T-helper 1 cell treated with Interleukin-12 subunit alpha and Interleukin-12 subunit beta and Interleukin-4 antibody, amounts not matched to agents 30 ng/mL and 1 ng/mL, for 36 hours (primary cell): ENCODE measurements around the gene ADCY9. TPM values are rescaled to one million over a fixed set of nuclear protein-coding genes. Genes with fewer than 3 reads are reported as not detected.
"Not testable (repeated sequence)": the region's sequence is repeated elsewhere in the genome, so short reads cannot be mapped to it uniquely, and the experiment has no call there.

Source experiments
- intact Hi-C: fragments of 100-400 bp; cut with micrococcal nuclease; formaldehyde crosslinking; loops from one replicate; pipeline ENCODE4 v1.15.1; 2024
- total RNA-seq: library from RNA; stranded (reverse); gene quantifications from 2 replicates; pipeline ENCODE4 v1.2.3, GENCODE V29; 2022

The ADCY9 gene
- total RNA-seq, 1 donor from 2014 or later, result 13.6 TPM

DNA sequence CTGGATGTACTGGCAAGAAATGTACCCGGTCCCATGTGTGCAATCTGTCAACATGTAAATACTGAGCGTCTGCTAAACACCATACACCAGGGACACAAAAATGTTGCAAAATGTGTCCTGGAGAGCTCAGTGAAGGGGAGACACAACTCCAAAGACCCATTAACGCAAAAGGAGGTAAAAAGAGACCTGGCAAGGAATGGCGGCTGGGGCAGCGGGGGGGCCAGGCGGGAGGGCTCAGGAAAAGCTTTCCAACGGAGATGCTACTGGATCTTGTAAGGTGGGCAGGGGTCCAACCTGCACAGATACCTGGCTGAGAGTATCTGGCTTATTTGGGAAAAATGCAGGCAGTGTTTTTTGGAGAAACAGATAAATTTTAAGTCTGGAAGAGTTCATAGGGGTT, 40.7 kb downstream of the ADCY9 start:
- intact Hi-C loops, result loop anchor here (5.0 kb wide), 1 partner anchor 107 kb away; no protein-coding TSS in a partner anchor

DNA sequence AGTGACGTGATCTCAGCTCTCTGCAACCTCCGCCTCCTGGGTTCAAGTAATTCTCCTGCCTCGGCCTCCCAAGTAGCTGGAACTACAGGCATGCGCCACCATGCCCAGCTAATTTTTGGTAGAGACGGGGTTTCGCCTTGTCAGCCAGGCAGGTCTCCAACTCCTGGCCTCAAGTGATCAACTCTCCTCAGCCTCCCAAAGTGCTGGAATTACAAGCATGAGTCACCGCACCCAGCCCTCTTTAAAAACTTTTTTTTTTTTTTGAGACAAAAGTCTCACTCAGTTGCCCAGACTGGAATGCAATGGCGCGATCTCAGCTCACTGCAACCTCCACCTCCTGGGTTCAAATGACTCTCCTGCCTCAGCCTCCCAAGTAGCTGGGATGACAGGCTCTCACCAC, 43.1 kb downstream of the ADCY9 start:
- intact Hi-C loops, result not testable (repeated sequence)

DNA sequence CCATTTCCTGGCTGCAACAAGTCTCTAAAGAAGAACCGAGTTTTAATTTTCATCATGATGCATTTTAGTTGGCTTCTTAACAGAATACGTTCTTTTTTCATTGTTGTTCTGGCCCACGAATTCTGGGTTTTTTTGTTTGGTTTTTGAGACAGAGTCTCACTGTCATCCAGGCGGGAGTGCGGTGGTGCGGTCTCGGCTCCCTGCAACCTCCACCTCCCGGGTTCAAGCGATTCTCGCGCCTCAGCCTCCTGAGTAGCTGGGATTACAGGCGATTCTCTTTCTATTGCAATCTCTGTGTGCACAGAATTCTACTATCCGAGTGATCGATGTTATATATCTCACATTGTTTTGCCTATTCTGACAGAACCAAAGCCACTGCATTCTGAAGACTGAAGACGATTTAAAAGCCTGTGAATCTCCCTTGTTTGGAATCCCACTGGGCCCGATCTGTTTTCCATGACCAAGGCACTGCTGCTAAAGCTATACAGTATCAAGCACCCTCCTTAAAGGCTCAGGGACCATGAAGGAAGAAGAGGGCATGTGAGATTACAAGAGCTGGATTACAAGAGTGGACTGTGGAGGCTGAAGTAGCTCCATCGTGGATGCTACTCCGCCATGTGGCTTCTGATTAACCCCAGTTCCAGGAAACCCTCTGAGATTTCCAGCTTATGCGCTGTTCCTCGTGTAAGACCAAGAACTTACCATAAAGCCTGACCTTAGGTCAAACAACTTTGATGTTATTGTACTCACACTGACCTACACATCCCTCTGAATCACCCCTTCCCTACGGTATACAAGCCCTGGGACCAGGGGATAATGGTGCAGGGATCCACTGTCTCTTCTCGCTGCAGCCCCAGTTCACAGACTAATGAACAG, 44.3 kb downstream of the ADCY9 start:
- intact Hi-C loops, result no loop called here

DNA sequence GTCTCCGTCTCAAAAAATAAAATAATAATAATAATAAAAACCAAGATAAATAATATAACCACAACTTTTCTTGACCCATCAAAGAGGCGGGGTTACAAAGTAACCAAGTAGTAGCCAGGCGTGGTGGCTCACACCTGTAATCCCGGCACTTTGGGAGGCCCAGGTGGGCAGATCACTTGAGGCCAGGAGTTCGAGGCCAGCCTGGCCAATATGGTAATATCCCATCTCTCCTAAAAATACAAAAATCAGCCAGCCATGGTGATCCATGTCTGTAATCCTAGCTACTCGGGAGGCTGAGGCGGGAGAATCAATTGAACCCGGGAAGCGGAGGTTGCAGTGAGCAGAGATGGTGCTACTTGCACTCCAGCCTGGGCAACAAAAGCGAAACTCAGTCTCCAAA, 45.3 kb downstream of the ADCY9 start:
- intact Hi-C loops, result no loop called here

DNA sequence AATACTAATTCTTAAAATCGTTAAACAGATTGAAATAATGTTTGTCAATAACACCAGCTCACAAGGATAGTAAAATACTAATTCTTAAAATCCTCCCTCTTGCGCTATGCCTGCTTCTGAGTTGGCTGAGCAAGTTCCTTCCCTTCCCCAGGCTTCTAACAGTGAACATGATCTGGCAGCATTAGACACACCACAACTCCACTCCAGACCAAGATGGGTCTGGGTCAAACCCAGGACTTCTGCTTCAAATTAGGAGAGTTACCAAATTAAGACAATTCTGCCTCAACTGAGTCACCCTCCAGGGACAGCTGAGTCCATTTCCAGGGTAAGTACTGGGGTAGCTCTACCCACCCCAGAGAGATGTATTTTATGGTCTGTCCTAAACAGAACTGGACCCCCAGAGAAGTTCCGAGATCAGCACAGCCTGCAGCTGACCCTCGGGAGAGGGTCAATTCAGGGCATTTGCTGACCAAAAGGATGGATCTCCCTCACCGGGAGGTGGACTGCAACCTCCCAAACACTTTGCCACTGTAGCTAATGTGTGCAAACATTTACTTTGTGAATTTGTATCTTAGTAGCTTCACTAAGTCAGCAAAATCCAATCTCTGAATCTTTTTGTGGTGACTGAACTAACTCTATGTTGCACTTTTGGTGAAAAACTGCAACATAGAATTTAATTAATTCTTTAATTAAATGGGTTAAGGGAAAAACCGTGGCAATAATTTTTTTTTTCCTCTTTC, 48.8 kb downstream of the ADCY9 start:
- intact Hi-C loops, result no loop called here

DNA sequence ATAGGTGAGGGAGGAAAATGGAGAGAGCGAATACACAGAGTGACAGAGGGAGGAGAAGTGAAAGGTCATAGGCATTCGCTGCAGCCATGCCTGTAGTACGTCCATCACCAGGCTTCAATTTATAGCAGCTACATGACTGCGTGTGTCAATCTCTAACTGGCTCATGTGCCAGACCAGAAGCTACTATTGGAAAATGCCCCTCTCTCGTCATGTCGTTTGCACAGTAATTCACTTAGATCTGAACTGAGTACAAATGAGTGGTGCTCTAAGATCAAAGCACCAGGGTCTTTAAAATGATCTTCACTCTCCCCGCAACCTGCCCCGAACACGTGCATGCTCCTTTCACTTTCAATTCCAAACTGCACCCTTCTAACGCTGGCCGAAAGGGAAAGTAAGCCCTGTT, 51.3 kb downstream of the ADCY9 start:
- intact Hi-C loops, result loop anchor here (2.0 kb wide), 1 partner anchor 16 kb away; no protein-coding TSS in a partner anchor

DNA sequence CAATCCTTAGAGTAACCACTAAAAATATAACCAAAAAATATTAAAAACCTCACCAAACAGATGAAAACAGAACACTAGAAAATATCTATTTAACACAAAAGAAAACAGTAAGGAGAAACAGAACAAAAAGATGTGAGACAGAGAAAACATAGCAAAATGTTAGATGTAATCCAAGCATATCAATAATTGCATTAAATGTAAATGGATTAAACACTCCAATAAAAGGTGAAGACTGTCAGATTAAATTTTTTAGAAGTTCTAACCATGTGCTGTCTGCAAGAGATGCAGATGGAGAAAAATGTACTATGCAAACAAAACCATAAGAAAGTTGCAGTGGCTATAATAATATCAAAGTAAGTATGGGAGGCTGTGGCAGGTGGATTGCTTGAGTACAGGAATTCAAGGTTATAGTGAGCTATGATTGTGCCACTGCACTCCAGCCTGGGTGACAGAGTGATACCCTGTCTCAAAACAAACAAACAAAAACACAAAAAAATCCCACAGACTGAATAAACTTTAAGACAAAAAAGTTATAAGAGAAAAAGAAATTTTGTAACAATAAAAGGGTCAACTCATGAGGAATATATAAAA, 53.9 kb downstream of the ADCY9 start:
- intact Hi-C loops, result no loop called here

DNA sequence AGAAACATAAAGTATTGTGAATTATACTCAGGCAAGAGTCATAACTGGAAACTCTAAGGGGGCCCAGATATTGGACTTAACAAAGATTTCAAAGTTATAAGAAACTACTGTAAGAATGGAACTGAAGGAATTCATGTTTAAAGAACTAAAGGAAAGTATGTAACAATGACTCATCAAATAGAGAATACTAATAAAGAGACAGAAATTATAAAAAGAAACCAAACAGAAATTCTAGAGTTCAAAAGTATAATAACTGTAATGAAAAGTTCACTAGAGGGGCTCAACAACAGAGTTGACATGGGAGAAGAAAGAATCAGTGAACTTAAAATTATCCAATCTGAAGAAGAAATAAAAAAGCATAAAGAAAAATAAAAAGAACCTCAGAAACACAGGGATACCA, 55.4 kb downstream of the ADCY9 start:
- intact Hi-C loops, result no loop called here

DNA sequence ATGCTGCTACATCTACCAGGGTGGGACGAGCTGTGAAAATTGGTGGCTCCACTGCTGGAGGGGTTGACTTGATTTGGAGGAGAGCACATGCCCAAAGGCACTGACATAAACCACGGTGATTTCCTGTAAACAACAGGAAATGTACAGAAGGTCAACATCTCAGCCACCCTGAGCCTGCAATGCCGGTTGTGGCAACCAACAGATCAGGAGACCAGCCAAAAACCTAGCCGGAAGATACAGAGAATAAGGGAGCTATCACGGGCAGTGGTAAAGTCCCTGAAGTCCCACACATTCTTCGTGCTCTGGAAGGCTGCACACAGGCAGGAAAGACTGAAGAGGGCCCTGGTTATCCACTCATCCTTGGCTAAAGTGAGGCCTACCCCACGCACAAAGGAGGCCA, 56.2 kb downstream of the ADCY9 start:
- intact Hi-C loops, result no loop called here

DNA sequence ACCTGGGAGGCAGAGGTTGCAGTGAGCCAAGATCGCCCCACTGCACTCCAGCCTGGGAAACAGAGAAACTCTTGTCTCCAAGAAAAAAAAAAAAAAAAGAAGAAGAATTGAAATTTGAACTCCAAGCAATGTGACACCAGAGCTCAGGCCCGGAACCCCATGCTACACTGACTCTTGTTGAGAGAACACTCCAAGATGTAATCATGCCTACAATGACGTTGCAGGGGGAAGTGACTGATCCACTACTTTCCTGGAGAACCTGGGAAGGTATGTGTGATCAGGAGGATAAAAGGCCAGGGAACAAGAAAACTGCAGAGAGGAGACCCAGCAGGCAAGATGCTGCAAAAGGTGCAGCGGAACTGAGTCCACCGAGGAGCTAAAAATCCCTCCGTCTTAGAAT, 57.9 kb downstream of the ADCY9 start:
- intact Hi-C loops, result no loop called here

DNA sequence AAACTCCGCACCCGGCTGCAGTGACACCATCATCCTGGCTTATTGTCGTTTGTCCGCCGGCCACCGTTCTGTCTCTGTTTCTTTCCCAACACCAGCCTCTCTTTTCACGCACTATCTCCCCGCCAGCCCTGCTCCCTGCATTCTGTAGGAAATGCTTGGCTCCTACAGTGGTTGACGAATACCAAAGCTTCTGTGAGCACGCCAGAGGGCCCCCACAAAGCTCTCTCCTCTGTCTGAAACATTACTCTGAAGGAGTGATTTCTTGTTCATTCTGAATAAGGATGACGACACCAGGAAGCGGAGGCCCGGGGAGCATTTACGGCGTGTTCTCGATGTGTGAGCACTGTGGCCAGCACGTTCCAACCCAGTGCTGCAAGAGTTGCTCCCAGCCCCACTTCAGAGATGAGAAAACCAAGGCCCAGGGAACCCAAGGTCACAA, 58.8 kb downstream of the ADCY9 start:
- intact Hi-C loops, result no loop called here

DNA sequence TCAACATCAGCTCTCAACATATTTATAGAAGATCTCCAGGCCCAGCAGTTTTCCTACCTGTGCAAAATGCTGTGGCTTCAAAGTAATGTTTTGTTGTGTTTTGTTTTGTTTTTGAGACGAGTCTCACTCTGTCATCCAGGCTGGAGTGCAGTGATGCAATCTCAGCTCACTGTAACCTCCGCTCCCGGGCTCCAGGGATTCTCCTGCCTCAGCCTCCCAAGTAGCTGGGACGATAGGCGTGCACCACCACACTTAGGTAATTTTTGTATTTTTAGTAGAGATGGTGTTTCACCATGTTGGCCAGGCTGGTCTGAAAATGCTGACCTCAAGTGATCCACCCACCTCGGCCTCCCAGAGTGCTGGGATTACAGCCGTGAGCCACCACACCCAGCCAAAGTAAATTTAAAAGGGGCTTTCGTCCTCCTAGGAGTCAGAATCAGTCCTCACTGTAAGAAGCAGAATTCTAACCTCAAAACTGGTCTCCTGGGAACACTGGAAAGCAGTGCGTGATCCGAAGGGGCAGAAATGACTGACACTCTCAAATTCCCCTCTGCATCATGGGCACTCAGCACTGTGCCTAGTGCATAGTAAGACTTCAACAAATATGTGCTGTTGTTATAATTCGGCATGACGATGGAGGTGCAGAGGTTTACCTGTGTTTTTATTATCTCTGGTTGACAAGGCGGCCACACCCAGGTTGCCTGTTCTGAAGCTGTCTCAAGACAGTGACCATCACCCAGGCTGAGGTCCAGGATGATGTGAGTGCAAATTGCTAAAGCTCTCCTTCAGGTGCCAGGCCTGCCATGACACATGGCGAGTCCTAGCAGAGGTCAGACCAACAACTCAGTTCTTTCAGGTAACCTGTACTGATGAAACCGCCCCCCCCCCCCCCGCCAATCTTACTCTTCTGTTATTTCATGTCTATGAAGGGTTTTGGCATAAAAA, 59.8 kb downstream of the ADCY9 start:
- intact Hi-C loops, result no loop called here

DNA sequence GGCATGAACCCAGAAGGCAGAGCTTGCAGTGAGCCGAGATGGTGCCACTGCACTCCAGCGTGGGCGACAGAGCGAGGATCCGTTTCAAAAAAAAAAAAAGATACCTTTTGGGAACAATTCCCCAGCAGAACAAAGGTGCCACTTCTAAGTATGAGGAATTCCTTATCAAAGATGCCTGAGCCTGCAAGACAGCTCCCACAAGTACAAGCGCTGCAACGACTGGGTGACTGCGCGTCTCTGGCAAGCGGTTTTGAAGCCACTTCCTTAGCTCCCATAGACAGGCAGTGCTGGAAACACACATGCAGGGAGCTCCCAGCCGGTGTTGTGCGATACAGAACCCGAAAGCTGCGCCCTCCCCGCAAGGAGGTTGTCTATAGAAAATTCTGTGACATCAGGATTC, 60.5 kb downstream of the ADCY9 start:
- intact Hi-C loops, result no loop called here

DNA sequence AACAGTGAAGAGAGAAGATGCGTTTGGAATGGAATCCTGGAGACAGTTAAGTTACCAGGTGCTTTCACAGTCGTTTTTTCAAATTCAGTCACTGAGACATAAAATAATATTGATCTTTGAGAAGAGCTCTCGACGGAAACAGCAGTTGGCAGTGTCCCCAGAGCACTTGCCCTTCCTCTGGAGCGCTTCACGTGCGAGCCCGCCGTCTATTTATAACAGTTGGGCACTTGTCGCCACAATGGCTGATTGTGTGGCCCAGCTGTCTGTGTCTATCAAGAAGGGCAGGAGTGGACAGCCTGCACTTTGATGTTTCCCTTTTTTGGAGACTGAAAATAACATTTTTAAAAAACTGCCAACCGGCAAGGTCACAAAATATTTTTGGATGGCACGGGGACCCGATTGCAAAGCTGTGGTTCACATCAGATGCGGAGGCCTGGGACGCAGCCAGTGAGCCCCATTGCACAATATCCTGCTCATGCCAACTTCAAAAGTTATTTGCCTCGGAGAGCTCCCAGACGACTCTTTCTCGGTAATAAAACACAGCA, 62.9 kb downstream of the ADCY9 start:
- intact Hi-C loops, result no loop called here

DNA sequence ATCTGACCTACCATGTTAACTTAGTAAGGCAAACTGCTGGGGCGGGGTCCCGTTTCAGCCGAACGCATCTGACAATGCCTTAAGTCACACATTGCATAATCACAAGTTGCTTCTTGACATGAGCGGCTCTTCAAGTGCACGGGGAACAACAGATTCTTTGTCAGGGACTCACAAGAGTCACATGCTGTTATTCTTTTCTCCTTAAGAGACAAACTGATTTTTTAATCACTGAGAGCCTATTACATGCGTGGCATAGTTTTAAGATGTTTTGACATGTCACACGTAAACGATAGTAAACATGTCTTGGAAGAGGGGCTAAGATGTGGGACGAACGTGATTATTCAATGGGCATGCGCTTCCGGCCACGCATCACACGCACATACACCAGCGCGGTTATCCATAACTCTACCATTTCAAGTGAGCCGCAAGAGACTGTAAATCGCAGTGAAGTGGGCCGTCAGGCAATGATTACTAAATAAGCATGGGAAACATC, 63.4 kb downstream of the ADCY9 start:
- intact Hi-C loops, result no loop called here

DNA sequence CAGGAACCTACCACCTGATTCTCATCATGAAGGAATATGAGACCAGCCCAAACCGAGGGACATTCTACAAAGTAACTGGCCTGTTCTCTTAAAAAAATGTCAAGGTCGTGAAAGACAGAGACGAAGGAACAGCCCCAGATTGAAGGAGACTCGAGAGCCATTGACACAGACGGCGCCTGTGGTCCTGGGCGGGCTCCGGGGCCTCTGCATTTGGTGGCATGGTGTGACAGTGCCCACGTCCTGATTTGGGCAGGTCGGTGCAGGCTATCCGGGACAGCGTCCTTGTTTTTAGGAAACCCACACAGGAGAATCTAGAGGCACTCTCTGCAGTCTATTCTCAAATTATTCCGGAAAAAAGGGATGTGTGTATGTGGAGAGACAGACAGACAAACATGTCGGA, 64.1 kb downstream of the ADCY9 start:
- intact Hi-C loops, result no loop called here

DNA sequence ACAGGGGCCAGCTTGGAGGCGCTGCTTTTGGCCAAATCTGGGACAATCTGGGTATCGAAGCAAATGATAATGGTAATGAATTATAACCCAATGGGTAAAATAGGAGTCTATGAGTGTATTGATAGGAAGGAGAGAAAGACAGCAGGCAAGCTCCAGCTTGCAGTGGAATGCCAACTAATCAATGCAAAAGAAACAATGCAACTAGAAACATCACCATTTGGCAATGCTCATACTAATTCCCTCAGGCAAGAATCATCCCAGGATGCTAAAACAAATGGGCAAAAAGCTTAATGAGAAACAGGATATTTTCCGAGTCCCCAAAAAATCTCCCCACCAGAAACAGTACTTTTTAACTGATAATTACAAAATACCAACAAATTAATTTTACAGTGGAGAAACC, 64.7 kb downstream of the ADCY9 start:
- intact Hi-C loops, result no loop called here

DNA sequence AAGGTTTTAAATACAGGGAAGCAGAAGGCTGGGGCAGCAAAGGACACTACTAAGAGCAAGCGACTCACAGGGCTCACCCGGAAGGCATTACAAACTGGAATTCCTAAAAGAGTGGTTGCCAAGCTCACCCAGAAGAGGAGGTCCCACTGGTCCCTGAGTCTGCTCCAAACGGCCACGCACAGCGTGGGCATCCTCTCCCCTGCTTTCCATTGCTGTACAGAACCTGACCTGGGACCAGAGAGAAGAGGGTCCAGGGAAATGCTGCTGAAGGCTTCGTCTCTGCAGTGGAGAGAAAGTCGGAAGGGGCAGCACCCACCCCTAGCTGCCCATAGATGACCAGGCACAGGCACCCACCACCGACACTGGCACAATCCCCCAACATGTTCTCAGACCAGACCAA, 67.2 kb downstream of the ADCY9 start:
- intact Hi-C loops, result no loop called here

DNA sequence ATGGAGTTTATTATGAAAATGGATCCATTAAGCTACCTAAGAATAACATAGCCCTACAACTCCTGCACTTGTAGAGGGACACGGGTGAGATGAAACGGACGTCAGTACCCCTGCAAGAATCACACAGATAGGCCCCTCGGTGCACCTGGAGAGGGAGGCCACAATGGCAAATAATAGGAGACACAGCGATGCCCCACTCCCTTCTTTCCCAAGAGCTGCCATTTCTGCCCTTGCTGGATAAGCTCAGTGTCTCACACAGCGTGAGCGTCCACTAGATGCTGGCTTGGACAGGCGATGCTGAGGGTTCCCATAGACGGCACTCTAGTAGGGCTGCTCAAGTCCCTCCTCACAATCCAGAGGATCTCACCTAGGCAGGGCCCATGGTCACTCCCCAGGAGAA, 67.8 kb downstream of the ADCY9 start:
- intact Hi-C loops, result no loop called here

DNA sequence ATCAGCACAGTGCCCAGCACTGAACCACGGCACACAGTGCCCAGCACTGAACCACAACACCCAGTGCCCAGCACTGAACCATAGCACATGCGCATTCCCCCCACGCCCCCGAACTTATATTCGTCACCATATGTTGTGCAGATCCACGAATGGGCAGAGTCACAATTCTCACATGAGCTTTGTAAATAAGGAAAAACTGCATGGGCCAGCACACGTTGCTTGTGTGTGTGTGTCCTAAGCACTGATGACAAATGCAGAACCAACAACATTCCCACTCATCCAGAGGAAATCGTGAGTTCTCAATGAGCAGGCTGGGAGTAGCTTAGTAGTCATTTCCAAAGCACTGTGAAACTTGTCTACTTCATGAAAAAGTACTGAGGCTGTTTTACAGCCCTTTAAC, 70.0 kb downstream of the ADCY9 start:
- intact Hi-C loops, result no loop called here

DNA sequence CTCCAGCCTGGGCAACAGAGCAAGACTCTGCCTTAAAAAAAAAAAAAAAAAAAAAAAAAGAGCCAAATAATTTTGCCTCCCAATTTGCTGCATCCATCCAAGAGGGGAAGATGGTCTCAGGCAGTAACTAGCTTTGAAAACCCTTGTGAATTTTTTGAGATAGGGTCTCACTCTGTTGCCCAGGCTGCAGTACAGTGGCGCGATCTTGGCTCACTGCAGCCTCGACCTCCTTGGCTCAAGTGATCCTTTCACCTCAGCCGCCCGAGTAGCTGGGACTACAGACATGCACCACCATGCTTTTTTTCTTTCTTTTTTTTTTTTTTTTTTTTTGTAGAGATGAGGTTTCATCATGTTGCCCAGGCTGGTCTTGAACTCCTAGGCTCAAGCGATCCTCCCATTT, 70.7 kb downstream of the ADCY9 start:
- intact Hi-C loops, result not testable (repeated sequence)
